Activated CD8-positive, alpha-beta memory T cell treated with anti-CD3 and anti-CD28 coated beads for 4 hours (primary cell): ENCODE data around the gene IGF2BP2.
"Not testable (repeated sequence)": the region's sequence is repeated elsewhere in the genome, so short reads cannot be mapped to it uniquely, and the experiment has no call there.

ENCODE experiments used
- DNase-seq, 2 donors: peaks; one replicate each; pipeline ENCODE4 v3.0.0-alpha.2; 2020; ENCODE audit warnings: low read depth in 2 of 2

The IGF2BP2 gene

DNA sequence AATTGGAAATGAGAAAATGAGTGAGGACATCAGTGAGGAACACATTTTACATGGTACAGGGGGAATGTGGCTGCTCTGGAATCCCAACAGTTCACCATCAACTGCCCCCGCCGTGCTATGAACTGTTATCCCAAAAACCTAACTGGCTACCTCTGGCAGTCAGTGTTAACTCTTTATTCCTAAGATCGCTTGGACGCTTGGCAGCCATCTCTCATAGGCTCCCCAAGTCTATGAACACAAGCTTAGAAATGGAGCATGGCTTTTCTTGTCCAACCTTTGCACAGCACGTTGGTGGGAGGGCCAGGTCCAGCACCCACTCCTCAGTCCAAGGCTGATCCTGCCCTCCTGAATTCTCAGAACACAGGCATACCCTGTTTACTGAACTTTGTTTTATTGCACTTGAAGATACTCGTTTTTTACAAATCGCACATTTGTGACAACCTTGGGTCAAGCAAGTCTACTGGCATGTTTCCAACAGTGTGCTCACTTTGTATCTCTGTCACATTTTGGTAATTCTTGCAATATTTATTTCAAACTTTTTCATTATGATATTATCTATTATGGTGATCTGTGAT is 185.1 kb downstream of the IGF2BP2 start:
- DNase-seq, result no peak

- not testable (repeated sequence) for DNase-seq
Observed at GRCh38 chr3:185638651-185639050, 186.2 kb downstream of the IGF2BP2 start.

- DNase-seq, result no peak
Observed at GRCh38 chr3:185637388-185637787, 187.5 kb downstream of the IGF2BP2 start.

DNA sequence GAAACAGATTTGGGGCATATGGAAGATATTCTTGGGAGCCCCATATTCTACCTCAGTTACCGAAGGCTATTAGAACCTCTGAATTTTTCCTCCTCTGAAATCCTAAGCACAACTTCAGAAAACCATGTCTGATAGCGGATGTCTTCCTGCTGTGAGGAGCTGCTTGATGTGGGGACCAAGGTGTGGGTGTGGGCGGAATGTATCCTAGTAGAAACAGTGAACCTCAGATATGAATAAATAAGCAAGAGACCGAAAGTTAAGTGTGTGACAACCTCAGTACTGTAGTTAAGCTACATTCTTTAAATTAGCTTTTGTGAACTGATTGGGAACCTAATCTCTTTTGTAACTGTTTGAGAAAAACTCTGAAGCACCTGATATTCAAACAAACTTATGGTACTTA is 191.8 kb downstream of the IGF2BP2 start:
- no peak for DNase-seq

DNA sequence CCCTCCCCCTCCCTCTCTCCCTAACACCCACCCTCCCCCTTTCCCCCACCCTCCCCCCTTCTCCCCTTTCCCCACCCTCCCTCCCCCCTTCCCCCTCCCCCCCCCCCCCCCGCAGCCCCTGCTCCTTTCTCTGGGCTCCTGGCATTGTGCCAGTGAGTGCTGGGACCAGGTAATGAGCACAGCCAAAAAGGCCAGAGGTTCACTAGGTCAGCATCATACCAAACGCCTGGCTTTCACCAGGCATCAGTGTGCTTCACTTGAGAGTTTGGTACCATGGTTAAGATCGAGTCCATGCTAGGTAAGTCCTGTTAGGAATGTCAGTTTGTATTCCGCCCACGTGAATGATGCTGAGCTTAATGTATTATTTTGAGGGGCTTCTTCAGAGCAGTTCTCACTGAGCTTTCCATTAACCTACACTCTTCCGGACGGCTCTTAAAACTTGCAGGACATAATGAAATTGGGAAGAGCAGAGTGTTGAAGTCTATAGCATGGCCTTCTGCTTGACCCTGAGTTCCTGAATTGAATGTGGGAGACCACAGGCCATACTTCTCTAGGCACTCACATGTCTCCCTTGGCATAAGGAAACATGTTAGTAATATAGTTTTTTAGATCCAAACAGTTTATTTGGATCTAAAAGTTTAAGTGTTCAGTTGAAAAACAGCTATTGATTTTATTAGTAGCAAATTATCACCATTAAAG is 193.2 kb downstream of the IGF2BP2 start:
- DNase-seq, result no peak

- DNase-seq, result no peak
Observed at GRCh38 chr3:185631108-185631507, 193.7 kb downstream of the IGF2BP2 start.

GRCh38 chr3:185630182-185630622 is 194.6 kb downstream of the IGF2BP2 start:
- no peak for DNase-seq

GRCh38 chr3:185629554-185630181 is 195.2 kb downstream of the IGF2BP2 start:
- no peak for DNase-seq

DNA sequence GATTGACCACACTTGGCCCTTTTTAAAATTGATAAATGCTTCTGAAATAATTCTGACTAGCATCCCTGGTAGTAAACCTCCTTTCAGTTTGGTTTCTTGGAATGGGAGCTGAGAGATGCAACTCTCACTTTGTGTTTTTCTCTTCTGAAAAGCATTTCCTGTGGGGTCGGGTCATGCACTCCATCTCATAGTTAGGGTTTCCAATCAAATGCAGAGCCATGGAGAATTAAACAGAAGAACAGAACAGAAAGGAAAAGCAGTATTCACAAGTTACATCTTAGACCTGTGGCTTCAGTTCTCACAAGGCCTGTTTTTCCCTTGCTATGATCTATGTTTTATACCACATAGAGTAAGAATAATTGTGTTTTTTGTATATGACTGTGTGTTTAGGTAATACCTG is 199.1 kb downstream of the IGF2BP2 start:
- no peak for DNase-seq

- no peak for DNase-seq
Observed at GRCh38 chr3:185623939-185624665, 200.7 kb downstream of the IGF2BP2 start.

- DNase-seq, result no peak
Observed at GRCh38 chr3:185613016-185613415, 211.8 kb downstream of the IGF2BP2 start.

- DNase-seq, result no peak
Observed at GRCh38 chr3:185606196-185606595, 218.6 kb downstream of the IGF2BP2 start.

- DNase-seq, result no peak
Observed at GRCh38 chr3:185605566-185605965, 219.3 kb downstream of the IGF2BP2 start.

- DNase-seq, result no peak
Observed at GRCh38 chr3:185595526-185595925, 229.3 kb downstream of the IGF2BP2 start.

DNA sequence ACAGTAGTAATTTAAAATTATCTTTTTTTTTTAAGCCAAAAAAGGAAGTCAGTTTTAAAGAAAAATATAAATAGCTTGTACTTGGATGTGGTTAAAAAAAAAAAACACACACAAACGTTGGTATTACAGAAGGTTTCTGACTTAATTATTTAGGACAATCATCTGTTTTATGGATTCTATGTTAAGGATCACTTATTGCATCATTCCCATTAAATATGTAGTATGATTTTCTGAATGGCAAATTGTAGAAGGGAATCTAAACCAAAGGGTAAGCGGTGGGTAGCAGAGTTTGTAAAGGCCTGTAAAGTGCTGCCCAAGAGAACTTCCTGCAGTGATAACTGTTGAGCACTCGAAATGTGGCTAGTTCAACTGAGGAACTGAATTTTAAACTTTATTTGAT is 230.8 kb downstream of the IGF2BP2 start:
- DNase-seq, result no peak
